Neural cell (in vitro differentiated cells): ENCODE data around the gene DNAH1.

Source experiments
- EP300 ChIP-seq: fragments of 450-650 bp; conservative IDR thresholded peaks from 2 replicates; pipeline ENCODE4 v1.6.1; 2014; ENCODE audit warnings: antibody characterized with exemption, mild to moderate bottlenecking, moderate library complexity; ENCODE audit not compliant: poor library complexity, severe bottlenecking
- EZH2 ChIP-seq: fragments of 200-600, 300-800 bp; shearing (Covaris generic), sonication (generic); IDR thresholded peaks from 2 replicates; pipeline ENCODE4 v1.6.1; 2014; ENCODE audit warnings: antibody characterized with exemption, low read length, borderline replicate concordance, mild to moderate bottlenecking; ENCODE audit not compliant: insufficient read depth, poor library complexity, severe bottlenecking
- MXI1 ChIP-seq: fragments of 450-650 bp; conservative IDR thresholded peaks from 2 replicates; pipeline ENCODE4 v1.6.1; 2014; ENCODE audit warnings: antibody characterized with exemption, mild to moderate bottlenecking; ENCODE audit not compliant: poor library complexity, severe bottlenecking
- POLR2AphosphoS5 ChIP-seq: IDR thresholded peaks from 2 replicates; pipeline ENCODE4 v1.6.1; 2012
- RAD21 ChIP-seq: fragments of 450-650 bp; conservative IDR thresholded peaks from 2 replicates; pipeline ENCODE4 v1.6.1; 2014; ENCODE audit warnings: antibody characterized with exemption, mild to moderate bottlenecking, moderate library complexity
- SMC3 ChIP-seq: fragments of 450-650 bp; conservative IDR thresholded peaks from 2 replicates; pipeline ENCODE4 v1.6.1; 2014; ENCODE audit warnings: antibody characterized with exemption, mild to moderate bottlenecking, moderate library complexity; ENCODE audit not compliant: poor library complexity
- TAF1 ChIP-seq: IDR thresholded peaks from 2 replicates; pipeline ENCODE4 v1.6.1; 2012; ENCODE audit warnings: low read depth
- TF ChIP-seq, protein P1 (sequence below): fragments of 450-650 bp; IDR thresholded peaks from 2 replicates; pipeline ENCODE4 v1.5.1; 2014; ENCODE audit warnings: antibody characterized with exemption, mild to moderate bottlenecking, moderate library complexity; ENCODE audit not compliant: poor library complexity, severe bottlenecking
- TF ChIP-seq, protein P2 (sequence below): IDR thresholded peaks from 2 replicates; pipeline ENCODE4 v1.6.1; 2012; ENCODE audit warnings: borderline replicate concordance

DNA sequence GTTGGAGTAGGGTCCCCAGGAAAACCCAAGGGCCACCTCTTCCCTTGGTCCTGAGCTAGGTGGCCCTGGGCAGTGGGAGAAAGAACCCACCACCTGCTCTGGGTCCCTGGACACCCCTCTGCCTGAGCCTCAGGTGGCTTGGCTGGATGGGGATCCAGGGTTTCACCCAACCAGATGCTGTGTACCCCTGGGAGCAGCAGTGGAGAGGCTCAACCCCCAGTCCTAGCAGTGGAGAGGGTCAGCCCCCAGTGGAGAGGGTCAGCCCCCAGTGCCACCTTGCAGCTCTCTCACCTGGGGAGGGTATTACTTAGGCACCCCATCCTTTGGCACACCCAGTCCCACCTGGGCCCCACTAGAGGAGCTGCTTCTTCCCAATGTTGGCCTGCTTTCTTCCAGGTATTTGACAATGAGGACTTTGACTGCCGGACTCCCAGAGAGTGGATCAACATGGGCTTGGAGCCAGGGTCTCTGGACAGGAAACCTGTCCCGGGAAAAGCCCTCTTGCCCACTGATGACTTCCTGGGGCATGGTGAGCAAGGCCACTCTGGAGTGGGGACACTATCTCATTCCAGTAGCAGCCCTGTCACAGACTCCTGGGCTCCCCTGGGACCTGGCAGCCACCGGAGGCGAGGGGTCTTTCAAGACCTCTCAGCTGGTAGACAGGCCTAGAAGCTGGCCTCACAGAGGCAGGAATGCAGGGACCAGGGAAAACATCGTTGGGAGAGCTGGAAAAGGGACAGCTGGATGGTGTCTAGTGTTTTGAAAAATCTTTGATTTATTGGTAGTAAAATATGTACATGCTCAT is 11.6 kb downstream of the DNAH1 start:
- TF ChIP-seq, protein P1, sequence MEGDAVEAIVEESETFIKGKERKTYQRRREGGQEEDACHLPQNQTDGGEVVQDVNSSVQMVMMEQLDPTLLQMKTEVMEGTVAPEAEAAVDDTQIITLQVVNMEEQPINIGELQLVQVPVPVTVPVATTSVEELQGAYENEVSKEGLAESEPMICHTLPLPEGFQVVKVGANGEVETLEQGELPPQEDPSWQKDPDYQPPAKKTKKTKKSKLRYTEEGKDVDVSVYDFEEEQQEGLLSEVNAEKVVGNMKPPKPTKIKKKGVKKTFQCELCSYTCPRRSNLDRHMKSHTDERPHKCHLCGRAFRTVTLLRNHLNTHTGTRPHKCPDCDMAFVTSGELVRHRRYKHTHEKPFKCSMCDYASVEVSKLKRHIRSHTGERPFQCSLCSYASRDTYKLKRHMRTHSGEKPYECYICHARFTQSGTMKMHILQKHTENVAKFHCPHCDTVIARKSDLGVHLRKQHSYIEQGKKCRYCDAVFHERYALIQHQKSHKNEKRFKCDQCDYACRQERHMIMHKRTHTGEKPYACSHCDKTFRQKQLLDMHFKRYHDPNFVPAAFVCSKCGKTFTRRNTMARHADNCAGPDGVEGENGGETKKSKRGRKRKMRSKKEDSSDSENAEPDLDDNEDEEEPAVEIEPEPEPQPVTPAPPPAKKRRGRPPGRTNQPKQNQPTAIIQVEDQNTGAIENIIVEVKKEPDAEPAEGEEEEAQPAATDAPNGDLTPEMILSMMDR, result no peak
- TF ChIP-seq POLR2AphosphoS5 (no peak), MXI1 (no peak), RAD21 (no peak), EZH2 (no peak), TAF1 (no peak), EP300 (no peak), SMC3 (no peak)
- TF ChIP-seq, protein P2, sequence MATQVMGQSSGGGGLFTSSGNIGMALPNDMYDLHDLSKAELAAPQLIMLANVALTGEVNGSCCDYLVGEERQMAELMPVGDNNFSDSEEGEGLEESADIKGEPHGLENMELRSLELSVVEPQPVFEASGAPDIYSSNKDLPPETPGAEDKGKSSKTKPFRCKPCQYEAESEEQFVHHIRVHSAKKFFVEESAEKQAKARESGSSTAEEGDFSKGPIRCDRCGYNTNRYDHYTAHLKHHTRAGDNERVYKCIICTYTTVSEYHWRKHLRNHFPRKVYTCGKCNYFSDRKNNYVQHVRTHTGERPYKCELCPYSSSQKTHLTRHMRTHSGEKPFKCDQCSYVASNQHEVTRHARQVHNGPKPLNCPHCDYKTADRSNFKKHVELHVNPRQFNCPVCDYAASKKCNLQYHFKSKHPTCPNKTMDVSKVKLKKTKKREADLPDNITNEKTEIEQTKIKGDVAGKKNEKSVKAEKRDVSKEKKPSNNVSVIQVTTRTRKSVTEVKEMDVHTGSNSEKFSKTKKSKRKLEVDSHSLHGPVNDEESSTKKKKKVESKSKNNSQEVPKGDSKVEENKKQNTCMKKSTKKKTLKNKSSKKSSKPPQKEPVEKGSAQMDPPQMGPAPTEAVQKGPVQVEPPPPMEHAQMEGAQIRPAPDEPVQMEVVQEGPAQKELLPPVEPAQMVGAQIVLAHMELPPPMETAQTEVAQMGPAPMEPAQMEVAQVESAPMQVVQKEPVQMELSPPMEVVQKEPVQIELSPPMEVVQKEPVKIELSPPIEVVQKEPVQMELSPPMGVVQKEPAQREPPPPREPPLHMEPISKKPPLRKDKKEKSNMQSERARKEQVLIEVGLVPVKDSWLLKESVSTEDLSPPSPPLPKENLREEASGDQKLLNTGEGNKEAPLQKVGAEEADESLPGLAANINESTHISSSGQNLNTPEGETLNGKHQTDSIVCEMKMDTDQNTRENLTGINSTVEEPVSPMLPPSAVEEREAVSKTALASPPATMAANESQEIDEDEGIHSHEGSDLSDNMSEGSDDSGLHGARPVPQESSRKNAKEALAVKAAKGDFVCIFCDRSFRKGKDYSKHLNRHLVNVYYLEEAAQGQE, result no peak
